Colonic mucosa (tissue), 4 donors: Measurements from ENCODE around the gene APOB. TPM values are rescaled to one million over a fixed set of nuclear protein-coding genes. Genes with fewer than 3 reads are reported as not detected.

Experiments used
- DNase-seq: peaks from one replicate; pipeline ENCODE4 v3.0.0-alpha.2; 2020
- H3K27ac ChIP-seq: fragments of 200-600 bp; one replicate; pipeline ENCODE4 v1.8.0; 2021
- H3K27me3 ChIP-seq: fragments of 200-600 bp; one replicate; pipeline ENCODE4 v1.8.0; 2021
- H3K36me3 ChIP-seq: fragments of 200-600 bp; one replicate; pipeline ENCODE4 v1.8.0; 2021
- H3K4me1 ChIP-seq: fragments of 200-600 bp; one replicate; pipeline ENCODE4 v1.8.0; 2021; ENCODE audit warnings: mild to moderate bottlenecking
- H3K4me3 ChIP-seq: fragments of 200-600 bp; one replicate; pipeline ENCODE4 v1.8.0; 2021
- H3K9ac ChIP-seq, 2 donors: one replicate each; pipeline ENCODE4 v1.7.0; 2013; ENCODE audit warnings: control low read depth in 2 of 2, low read depth in 2 of 2, low read length in 2 of 2
- H3K9me3 ChIP-seq: fragments of 200-600 bp; one replicate; pipeline ENCODE4 v1.8.0; 2021
- intact Hi-C: fragments of 100-400 bp; cut with DNase I; formaldehyde crosslinking; loops from one replicate; pipeline ENCODE4 v1.14.1; 2022
- total RNA-seq, 2 donors: library from RNA; stranded (reverse); fragmentation: NEBNext Ultra II Directional in 1 of 2; extraction: Animal tissue kit (Norgen Biotek cat#: 25700) in 1 of 2; gene quantifications; one replicate each; pipeline ENCODE4 v1.2.1, GENCODE V29; 2021
- TF ChIP-seq, protein P1 (sequence below): fragments of 200-600 bp; IDR thresholded peaks from one replicate; pipeline ENCODE4 v1.8.0; 2022; ENCODE audit warnings: antibody characterized with exemption, mild to moderate bottlenecking
- donor health status: healthy.
- donor health status: DM: no; HTN: no; CAD: no.
- donor health status: DM: no; HTN: no; CAD: no.

Gene APOB
- total RNA-seq, 2 donors from 2014 or later = 1.0 to 3.3 TPM

DNA sequence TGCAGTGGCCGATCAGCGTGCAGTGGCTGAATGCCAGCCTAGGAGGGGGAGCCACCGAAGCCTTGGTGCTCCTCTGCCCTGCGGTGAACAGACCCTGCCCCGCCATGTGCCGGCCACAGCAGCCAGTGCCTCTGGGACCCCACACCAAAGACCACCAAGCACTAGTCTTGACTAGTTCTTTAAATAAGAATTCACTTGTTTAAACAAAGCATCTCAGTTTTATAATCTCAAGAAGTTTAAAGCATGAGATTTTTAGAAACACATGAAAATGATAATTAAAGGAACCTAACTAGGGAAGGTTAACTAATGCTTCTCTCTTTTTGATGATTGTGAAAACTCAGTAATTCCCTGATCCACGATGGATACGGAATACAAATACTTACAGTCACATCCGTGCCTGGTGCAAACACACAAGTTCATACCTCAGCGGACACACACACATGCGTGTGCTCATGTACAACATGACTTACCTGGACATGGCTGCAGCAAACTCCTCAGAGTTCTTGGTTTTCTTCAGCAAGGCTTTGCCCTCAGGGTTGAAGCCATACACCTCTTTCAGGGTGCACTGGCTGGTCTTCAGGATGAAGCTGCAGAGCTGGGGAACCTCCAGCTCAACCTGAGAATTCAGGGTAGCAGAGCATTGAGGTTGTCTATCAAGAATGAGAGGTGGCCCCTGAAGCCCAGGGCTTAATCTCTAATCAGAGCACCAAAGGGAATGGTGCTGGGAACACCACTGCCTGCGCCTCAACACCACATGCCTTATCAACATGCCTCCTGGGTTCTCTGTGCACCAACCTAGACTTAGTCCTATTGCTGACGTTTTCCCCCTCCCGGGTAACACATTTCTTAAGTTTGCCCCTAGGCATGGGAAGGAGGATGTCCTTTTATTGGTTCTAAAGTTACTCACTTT, 3.1 kb downstream of the APOB start:
- H3K36me3 ChIP-seq = no peaks in the 10 kb centered on the region
- H3K4me3 ChIP-seq = no peak overlapping the region
- intact Hi-C loops = loop anchor here (5.0 kb wide), 1 partner anchor 277 kb away; no protein-coding TSS in a partner anchor
- no peak for DNase-seq
- H3K9me3 ChIP-seq = no peaks in the 10 kb centered on the region
- TF ChIP-seq, protein P1, sequence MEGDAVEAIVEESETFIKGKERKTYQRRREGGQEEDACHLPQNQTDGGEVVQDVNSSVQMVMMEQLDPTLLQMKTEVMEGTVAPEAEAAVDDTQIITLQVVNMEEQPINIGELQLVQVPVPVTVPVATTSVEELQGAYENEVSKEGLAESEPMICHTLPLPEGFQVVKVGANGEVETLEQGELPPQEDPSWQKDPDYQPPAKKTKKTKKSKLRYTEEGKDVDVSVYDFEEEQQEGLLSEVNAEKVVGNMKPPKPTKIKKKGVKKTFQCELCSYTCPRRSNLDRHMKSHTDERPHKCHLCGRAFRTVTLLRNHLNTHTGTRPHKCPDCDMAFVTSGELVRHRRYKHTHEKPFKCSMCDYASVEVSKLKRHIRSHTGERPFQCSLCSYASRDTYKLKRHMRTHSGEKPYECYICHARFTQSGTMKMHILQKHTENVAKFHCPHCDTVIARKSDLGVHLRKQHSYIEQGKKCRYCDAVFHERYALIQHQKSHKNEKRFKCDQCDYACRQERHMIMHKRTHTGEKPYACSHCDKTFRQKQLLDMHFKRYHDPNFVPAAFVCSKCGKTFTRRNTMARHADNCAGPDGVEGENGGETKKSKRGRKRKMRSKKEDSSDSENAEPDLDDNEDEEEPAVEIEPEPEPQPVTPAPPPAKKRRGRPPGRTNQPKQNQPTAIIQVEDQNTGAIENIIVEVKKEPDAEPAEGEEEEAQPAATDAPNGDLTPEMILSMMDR = no peak
- H3K27me3 ChIP-seq = peaks cover 4% of the 10 kb centered on the region
- H3K9ac ChIP-seq = no peak overlapping the region
- H3K27ac ChIP-seq = no peak overlapping the region
- peaks cover 4% of the 10 kb centered on the region for H3K4me1 ChIP-seq

DNA sequence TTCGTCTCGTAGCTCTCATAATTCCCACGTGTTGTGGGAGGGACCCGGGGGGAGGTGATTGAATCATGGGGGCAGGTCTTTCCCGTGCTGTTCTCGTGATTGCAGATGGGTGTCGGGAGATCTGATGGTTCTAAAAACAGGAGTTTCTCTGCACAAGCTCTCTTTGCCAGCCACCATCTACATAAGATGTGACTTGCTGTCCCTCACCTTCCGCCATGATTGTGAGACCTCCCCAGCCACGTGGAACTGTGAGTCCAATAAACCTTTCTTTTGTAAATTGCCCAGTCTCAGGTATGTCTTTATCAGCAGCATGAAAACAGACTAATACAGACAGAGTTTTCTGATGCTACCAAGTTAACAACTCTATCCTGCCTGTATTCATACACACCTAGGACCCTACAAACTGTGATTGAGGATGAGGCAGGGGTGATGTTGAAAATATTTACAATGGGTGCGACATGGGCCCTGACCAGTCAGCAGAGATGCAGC, 3.9 kb downstream of the APOB start:
- Histone ChIP-seq H3K4me3 (no peak overlapping the region), H3K9me3 (no peaks in the 10 kb centered on the region), H3K27ac (no peak overlapping the region), H3K4me1 (peaks cover 4% of the 10 kb centered on the region), H3K9ac (no peak overlapping the region), H3K27me3 (peaks cover 4% of the 10 kb centered on the region), H3K36me3 (no peaks in the 10 kb centered on the region)
- DNase-seq = no peak
- intact Hi-C loops = loop anchor here (5.0 kb wide), 1 partner anchor 277 kb away; no protein-coding TSS in a partner anchor
- TF ChIP-seq, protein P1 = no peak

DNA sequence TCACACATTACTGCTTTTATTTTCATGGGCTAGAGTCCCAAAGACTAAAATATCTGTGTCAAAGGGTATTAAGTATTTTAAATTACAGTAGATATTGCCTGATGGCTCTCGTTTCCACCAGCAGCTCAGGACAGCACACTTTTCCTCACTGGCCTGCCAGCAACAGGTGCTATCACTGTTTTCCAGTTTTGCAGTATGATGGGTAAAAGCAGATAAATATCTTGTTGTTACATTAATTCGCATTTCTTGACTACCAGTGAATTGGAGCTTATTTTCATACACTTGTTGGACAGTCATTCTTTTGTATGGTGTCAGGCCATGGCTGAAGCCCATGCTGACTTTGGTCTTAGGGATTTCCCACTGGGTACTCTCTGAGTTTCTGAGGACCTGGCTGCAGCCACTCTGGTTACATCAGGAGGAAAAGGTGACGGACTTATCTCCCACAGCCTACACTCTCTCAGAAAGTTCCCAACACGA, 4.8 kb downstream of the APOB start:
- peaks cover 4% of the 10 kb centered on the region for H3K27me3 ChIP-seq
- H3K36me3 ChIP-seq = no peaks in the 10 kb centered on the region
- TF ChIP-seq, protein P1 = no peak
- intact Hi-C loops = no loop called here
- H3K9me3 ChIP-seq = no peaks in the 10 kb centered on the region
- no peak for DNase-seq
- no peak overlapping the region for H3K9ac ChIP-seq
- no peak overlapping the region for H3K27ac ChIP-seq
- H3K4me3 ChIP-seq = no peak overlapping the region
- peaks cover 4% of the 10 kb centered on the region for H3K4me1 ChIP-seq

DNA sequence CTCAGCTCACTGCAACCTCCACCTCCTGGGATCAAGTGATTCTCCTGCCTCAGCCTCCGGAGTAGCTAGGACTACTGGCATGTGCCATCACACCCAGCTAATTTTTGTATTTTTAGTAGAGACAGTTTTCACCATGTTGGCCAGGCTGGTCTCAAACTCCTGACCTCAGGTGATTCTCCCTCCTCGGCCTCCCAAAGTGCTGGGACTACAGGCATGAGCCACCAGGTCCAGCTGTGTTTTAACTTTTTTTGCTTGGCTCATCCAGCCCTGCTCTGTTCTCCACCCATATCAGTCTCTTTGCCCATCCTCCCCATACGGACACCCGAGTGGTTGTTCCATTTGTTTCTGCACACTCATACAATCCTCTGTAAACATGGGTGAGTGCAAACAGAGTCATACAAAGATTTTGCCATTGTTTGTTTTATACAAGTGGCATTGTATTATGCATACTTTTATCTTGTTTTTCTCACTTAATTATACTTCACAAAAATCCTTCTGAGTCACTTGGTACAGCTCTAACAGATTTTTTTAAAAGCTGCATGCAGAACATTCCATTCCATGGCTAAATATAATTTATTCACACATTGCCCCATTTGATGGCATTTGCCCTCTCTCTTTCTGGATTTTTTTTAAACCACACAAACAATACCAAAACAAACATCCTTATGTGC, 5.3 kb downstream of the APOB start:
- Histone ChIP-seq H3K27ac (no peak overlapping the region), H3K9ac (no peak overlapping the region), H3K27me3 (peaks cover 4% of the 10 kb centered on the region), H3K9me3 (no peaks in the 10 kb centered on the region), H3K4me3 (no peak overlapping the region), H3K4me1 (peaks cover 4% of the 10 kb centered on the region), H3K36me3 (no peaks in the 10 kb centered on the region)
- TF ChIP-seq, protein P1 = no peak
- no peak for DNase-seq
- intact Hi-C loops = no loop called here

DNA sequence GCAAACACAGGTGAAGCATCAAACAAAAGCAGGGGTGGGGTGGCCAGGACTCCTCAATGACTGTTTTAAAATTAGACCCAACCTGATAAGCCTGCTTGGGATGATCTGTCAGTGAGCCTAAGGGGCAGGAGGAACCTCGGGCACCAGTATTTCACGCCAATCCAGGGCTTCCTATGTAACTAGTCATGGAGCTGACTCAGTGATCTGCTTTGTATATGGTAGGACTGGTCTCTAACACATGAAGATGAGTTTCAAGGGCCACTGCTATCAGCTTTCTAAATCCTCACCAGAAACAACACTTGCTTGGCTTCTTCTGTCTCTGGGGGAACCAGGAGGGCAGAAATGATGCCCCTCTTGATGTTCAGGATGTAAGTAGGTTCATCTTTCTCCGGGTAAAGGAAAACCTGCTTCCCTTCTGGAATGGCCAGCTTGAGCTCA, 6.2 kb downstream of the APOB start:
- Histone ChIP-seq H3K36me3 (no peaks in the 10 kb centered on the region), H3K4me3 (no peak overlapping the region), H3K27me3 (no peaks in the 10 kb centered on the region), H3K9ac (no peak overlapping the region), H3K27ac (no peak overlapping the region), H3K9me3 (no peaks in the 10 kb centered on the region), H3K4me1 (no peaks in the 10 kb centered on the region)
- no peak for DNase-seq
- intact Hi-C loops = no loop called here
- TF ChIP-seq, protein P1 = no peak
